Measurements from ENCODE around the gene SMIM5. TPM values are rescaled to one million over a fixed set of nuclear protein-coding genes. Genes with fewer than 3 reads are reported as not detected.

The SMIM5 gene, protein sequence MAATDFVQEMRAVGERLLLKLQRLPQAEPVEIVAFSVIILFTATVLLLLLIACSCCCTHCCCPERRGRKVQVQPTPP
- total RNA-seq = 1 to 10 TPM; 1.0 to 1.7 TPM
- polyA plus RNA-seq (ENCODE audit: insufficient read length in 6 of 6) = 1 to 10 TPM; 1.7 to 3.4 (median 2.4) TPM
- long read RNA-seq, donor 1, full-length matches to known transcripts = 7 of 7 reads
- long read RNA-seq, donor 1, partial matches to known transcripts = 0 of 7 reads
- long read RNA-seq, donor 1, other reads (novel, unspliced or antisense) = 0 of 7 reads
- long read RNA-seq, donor 2 = 0 reads
- long read RNA-seq, donor 3 = 0 reads
- long read RNA-seq, donor 4, partial matches to known transcripts = 0 of 1 reads
- long read RNA-seq, donor 4, other reads (novel, unspliced or antisense) = 0 of 1 reads
- long read RNA-seq, donor 5, partial matches to known transcripts = 0 of 1 reads
- long read RNA-seq, donor 5, other reads (novel, unspliced or antisense) = 0 of 1 reads
- long read RNA-seq, donor 6 = 0 reads
- long read RNA-seq, donor 7 = 0 reads
- long read RNA-seq, donor 8 = 0 reads
- long read RNA-seq, donor 9 = 0 reads
- long read RNA-seq, donor 10, partial matches to known transcripts = 0 of 2 reads
- long read RNA-seq, donor 10, other reads (novel, unspliced or antisense) = 0 of 2 reads
- long read RNA-seq, donor 11 = 0 reads
- long read RNA-seq, donor 12, partial matches to known transcripts = 0 of 3 reads
- long read RNA-seq, donor 12, other reads (novel, unspliced or antisense) = 0 of 3 reads

DNA sequence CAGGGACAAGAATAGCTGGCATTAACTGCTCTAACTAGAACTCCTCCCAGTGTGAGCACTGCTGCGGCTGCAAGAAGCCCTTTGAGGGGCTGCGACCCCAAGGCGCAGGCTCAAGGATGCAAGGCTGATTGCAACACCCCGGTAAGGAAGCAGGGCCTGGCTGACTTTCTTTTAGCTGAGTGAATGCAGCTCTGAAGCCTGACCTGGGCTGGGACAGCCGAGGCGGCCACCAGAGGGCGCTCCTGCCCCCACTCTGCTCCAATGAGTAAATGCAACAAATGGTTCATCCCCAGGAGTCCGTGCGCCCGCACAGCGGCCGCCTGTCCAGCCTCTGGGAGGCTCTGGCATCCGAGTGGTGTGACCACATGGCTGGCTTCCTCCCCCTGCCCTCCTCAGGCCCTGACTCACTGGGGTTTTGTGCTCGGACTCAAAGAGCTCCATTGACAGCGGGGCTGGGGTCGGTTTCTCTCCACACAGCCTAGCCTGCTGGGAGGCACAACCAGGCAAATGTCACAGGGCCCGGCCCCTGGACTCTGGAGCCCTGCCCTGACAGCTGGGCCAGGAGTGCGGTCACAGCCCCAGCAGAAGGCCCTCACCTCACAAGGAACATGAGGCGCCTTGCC lies at the start of gene SMIM5:
Gene SMIM5, plus strand, starts transcription at position 572 of the 623 bp plus-strand sequence. CDS start 6,768 bp downstream, outside the sequence.
- H3K27ac ChIP-seq = peak within 1 kb of the TSS; percentile 63 to 76
- peak; percentile 88 for ATAC-seq
- no peaks in the 10 kb centered on the region for H3K27me3 ChIP-seq
- H3K36me3 ChIP-seq = peaks cover 0 to 19% of the 10 kb centered on the region in 2 donors
- intact Hi-C loops (cut with DNase I) = loop anchor here in 1 of 2 donors (10.0 kb wide), 1 partner anchor 112 kb away; no protein-coding TSS in a partner anchor
- peak; percentile 72 to 98 (median 88) for DNase-seq
- peak; percentile 97 to 99 for TF ChIP-seq CTCF (IDR thresholded peaks at IDR 0.05)
- no peaks in the 10 kb centered on the region for H3K9me3 ChIP-seq
- peaks cover 12 to 41% of the 10 kb centered on the region in 2 donors for H3K4me1 ChIP-seq
- no peak within 1 kb of the TSS for H3K4me3 ChIP-seq

GRCh38 chr17:75584849-75585175 lies 48.4 kb upstream of the SMIM5 start:
- no peak for TF ChIP-seq CTCF (IDR thresholded peaks at IDR 0.05)
- H3K9me3 ChIP-seq = no peaks in the 10 kb centered on the region
- no peaks in the 10 kb centered on the region for H3K36me3 ChIP-seq
- peaks cover 8 to 15% of the 10 kb centered on the region in 2 donors for H3K4me1 ChIP-seq
- no peaks in the 10 kb centered on the region for H3K27me3 ChIP-seq
- intact Hi-C loops (cut with DNase I) = loop anchor here in 1 of 2 donors (10.0 kb wide), 1 partner anchor 60 kb away; the partner anchor contains the start of gene LLGL2
- DNase-seq = no peak
- no peak overlapping the region for H3K4me3 ChIP-seq
- no peak overlapping the region for H3K27ac ChIP-seq
- ATAC-seq = no peak

- Histone ChIP-seq H3K4me3 (peak within 1 kb of the TSS; percentile 57 to 61), H3K4me1 (peaks cover 8 to 23% of the 10 kb centered on the region in 2 donors), H3K27me3 (no peaks in the 10 kb centered on the region), H3K27ac (peak within 1 kb of the TSS; percentile 93 to 97), H3K9me3 (no peaks in the 10 kb centered on the region), H3K36me3 (no peaks in the 10 kb centered on the region)
- peak; percentile 48 for ATAC-seq
- intact Hi-C loops (cut with DNase I) = loop anchor here in 1 of 2 donors (10.0 kb wide), 1 partner anchor 63 kb away; the partner anchor contains the start of gene LLGL2
- peak; percentile 70 to 95 (median 76) for DNase-seq
- TF ChIP-seq CTCF (IDR thresholded peaks at IDR 0.05) = peak in 1 of 2 donors; percentile 56
These were observed 45.3 kb upstream of the SMIM5 start, which contains the start of gene MYO15B for GRCh38 chr17:75587675-75588595. Gene MYO15B (plus strand): TSS chr17:75587800. CDS start chr17:75588058, 258 bp downstream.

GRCh38 chr17:75588596-75589011 lies 44.6 kb upstream of the SMIM5 start:
- H3K27me3 ChIP-seq = no peaks in the 10 kb centered on the region
- peaks cover 8 to 23% of the 10 kb centered on the region in 2 donors for H3K4me1 ChIP-seq
- H3K4me3 ChIP-seq = peak overlapping the region; percentile 57 to 61
- TF ChIP-seq CTCF (IDR thresholded peaks at IDR 0.05) = no peak
- H3K9me3 ChIP-seq = no peaks in the 10 kb centered on the region
- H3K27ac ChIP-seq = peak overlapping the region; percentile 93 to 97
- ATAC-seq = peak; percentile 15
- intact Hi-C loops (cut with DNase I) = loop anchor here in 1 of 2 donors (10.0 kb wide), 1 partner anchor 64 kb away; the partner anchor contains the start of gene LLGL2
- peak in 2 of 4 donors; percentile 45 to 88 for DNase-seq
- no peaks in the 10 kb centered on the region for H3K36me3 ChIP-seq
